Activated CD4-positive, alpha-beta T cell treated with anti-CD3 and anti-CD28 coated beads, Interleukin-2, amount 10 ng/mL, durations not matched to agents 7 days and 5 days (primary cell): ENCODE results near the gene FSIP1. TPM values are rescaled to one million over a fixed set of nuclear protein-coding genes. Genes with fewer than 3 reads are reported as not detected.

Experiments
- CTCF ChIA-PET: fragments of 350-600 bp; sonication (Branson Sonifier 250); formaldehyde crosslinking; loops from one replicate; lab custom pipeline; 2021; ENCODE audit warnings: antibody characterized with exemption; lab: Charles Lee
- POLR2A ChIA-PET: fragments of 350-600 bp; sonication (Branson Sonifier 250); formaldehyde crosslinking; loops from one replicate; lab custom pipeline; 2021; ENCODE audit warnings: antibody characterized with exemption; lab: Charles Lee
- DNase-seq: peaks from one replicate; pipeline ENCODE4 v3.0.0-alpha.2; 2020
- H3K27ac Mint-ChIP-seq: one replicate; pipeline ENCODE4 v1.8.0; 2021; ENCODE audit warnings: mild to moderate bottlenecking, moderate library complexity, mixed read lengths
- H3K27me3 Mint-ChIP-seq: one replicate; pipeline ENCODE4 v1.8.0; 2021; ENCODE audit warnings: mixed read lengths
- H3K36me3 Mint-ChIP-seq: one replicate; pipeline ENCODE4 v1.8.0; 2021; ENCODE audit warnings: low read depth, mixed read lengths
- H3K4me1 Mint-ChIP-seq: one replicate; pipeline ENCODE4 v1.8.0; 2021; ENCODE audit warnings: mixed read lengths
- H3K4me3 Mint-ChIP-seq: one replicate; pipeline ENCODE4 v1.8.0; 2021; ENCODE audit warnings: mild to moderate bottlenecking, moderate library complexity, mixed read lengths
- H3K9me3 Mint-ChIP-seq: one replicate; pipeline ENCODE4 v1.8.0; 2021; ENCODE audit warnings: mixed read lengths
- total RNA-seq, 2 experiments: library from RNA; stranded (reverse); gene quantifications; one replicate each; pipeline ENCODE4 v1.2.3, GENCODE V29; 2021

Gene FSIP1
- total RNA-seq, 2 experiments from 2014 or later, result 0.30 to 0.48 TPM

GRCh38 chr15:39558421-39558820, 224.2 kb downstream of the FSIP1 start:
- ChIA-PET POLR2A (no interaction called here), CTCF (interaction anchor here (0.7 kb wide), 1 partner anchor 70 kb away, joined by 3 read pairs; no protein-coding TSS in a partner anchor)
- peaks cover 3% of the 10 kb centered on the region for H3K4me1 Mint-ChIP-seq
- no peak overlapping the region for H3K27ac Mint-ChIP-seq
- H3K36me3 Mint-ChIP-seq, result no peaks in the 10 kb centered on the region
- H3K27me3 Mint-ChIP-seq, result peaks cover 14% of the 10 kb centered on the region
- H3K4me3 Mint-ChIP-seq, result no peak overlapping the region
- DNase-seq, result no peak
- H3K9me3 Mint-ChIP-seq, result no peaks in the 10 kb centered on the region

GRCh38 chr15:39556461-39556860, 226.2 kb downstream of the FSIP1 start:
- peaks cover 3% of the 10 kb centered on the region for H3K4me1 Mint-ChIP-seq
- DNase-seq, result no peak
- ChIA-PET CTCF (no interaction called here), POLR2A (no interaction called here)
- H3K4me3 Mint-ChIP-seq, result no peak overlapping the region
- H3K36me3 Mint-ChIP-seq, result no peaks in the 10 kb centered on the region
- H3K27ac Mint-ChIP-seq, result no peak overlapping the region
- H3K9me3 Mint-ChIP-seq, result no peaks in the 10 kb centered on the region
- peaks cover 9% of the 10 kb centered on the region for H3K27me3 Mint-ChIP-seq

GRCh38 chr15:39555885-39556284, 226.8 kb downstream of the FSIP1 start:
- Mint-ChIP-seq H3K27ac (no peak overlapping the region), H3K36me3 (no peaks in the 10 kb centered on the region), H3K4me3 (no peak overlapping the region), H3K9me3 (no peaks in the 10 kb centered on the region), H3K4me1 (peaks cover 3% of the 10 kb centered on the region), H3K27me3 (peaks cover 13% of the 10 kb centered on the region)
- POLR2A ChIA-PET, result no interaction called here
- DNase-seq, result no peak
- CTCF ChIA-PET, result no interaction called here

GRCh38 chr15:39554746-39555387, 227.8 kb downstream of the FSIP1 start:
- H3K4me3 Mint-ChIP-seq, result no peak overlapping the region
- H3K9me3 Mint-ChIP-seq, result no peaks in the 10 kb centered on the region
- peaks cover 3% of the 10 kb centered on the region for H3K4me1 Mint-ChIP-seq
- H3K27me3 Mint-ChIP-seq, result peaks cover 12% of the 10 kb centered on the region
- DNase-seq, result no peak
- H3K27ac Mint-ChIP-seq, result no peak overlapping the region
- ChIA-PET CTCF (no interaction called here), POLR2A (no interaction called here)
- no peaks in the 10 kb centered on the region for H3K36me3 Mint-ChIP-seq

GRCh38 chr15:39553947-39554693, 228.5 kb downstream of the FSIP1 start:
- Mint-ChIP-seq H3K4me1 (peaks cover 3% of the 10 kb centered on the region), H3K4me3 (no peak overlapping the region), H3K27me3 (peaks cover 11% of the 10 kb centered on the region), H3K27ac (no peak overlapping the region), H3K36me3 (no peaks in the 10 kb centered on the region), H3K9me3 (no peaks in the 10 kb centered on the region)
- ChIA-PET CTCF (no interaction called here), POLR2A (no interaction called here)
- no peak for DNase-seq

GRCh38 chr15:39552556-39552955, 230.1 kb downstream of the FSIP1 start:
- DNase-seq, result no peak
- Mint-ChIP-seq H3K4me1 (peaks cover 3% of the 10 kb centered on the region), H3K4me3 (no peak overlapping the region), H3K27me3 (peaks cover 5% of the 10 kb centered on the region), H3K9me3 (no peaks in the 10 kb centered on the region), H3K27ac (no peak overlapping the region), H3K36me3 (no peaks in the 10 kb centered on the region)
- ChIA-PET POLR2A (no interaction called here), CTCF (no interaction called here)

- Mint-ChIP-seq H3K4me1 (peaks cover 3% of the 10 kb centered on the region), H3K27me3 (peaks cover 10% of the 10 kb centered on the region), H3K27ac (no peak overlapping the region), H3K36me3 (no peaks in the 10 kb centered on the region), H3K9me3 (no peaks in the 10 kb centered on the region), H3K4me3 (no peak overlapping the region)
- CTCF ChIA-PET, result no interaction called here
- DNase-seq, result no peak
- POLR2A ChIA-PET, result no interaction called here
Observed at GRCh38 chr15:39551476-39551875, 231.2 kb downstream of the FSIP1 start.

Other genes with a start within 250 kb of the FSIP1 start
- 1 to 10 TPM in 1 of 2 experiments, under 1 TPM in 1; 0.40 to 1.1 TPM for gene THBS1, start 201.8 kb downstream of the FSIP1 start, total RNA-seq
- not detected for gene GPR176, start 137.4 kb upstream of the FSIP1 start, total RNA-seq
- 10 to 100 TPM; 26.5 to 29.9 TPM for gene EIF2AK4, start 151.3 kb upstream of the FSIP1 start, total RNA-seq